GM12878 (cell line): ENCODE measurements around the gene CSMD2. TPM values are rescaled to one million over a fixed set of nuclear protein-coding genes. Genes with fewer than 3 reads are reported as not detected.

Experiments used
- ATAC-seq: fragments of 200-7000 bp; cut with Tn5 transposase; 3 replicates; pipeline ENCODE4 v1.9.1; 2020; ENCODE audit warnings: mild to moderate bottlenecking, moderate library complexity
- BruUV-seq: library from RNA; stranded (reverse); fragments of 400-500 nt; replicated peaks from 2 replicates; lab custom pipeline; 2021; lab: Mats Ljungman, UMichigan
- CTCF ChIA-PET: fragments of 300-600 bp; sonication (Branson Sonifier 250); formaldehyde crosslinking; extraction: SDS; loops from one replicate; lab custom pipeline; 2021; ENCODE audit warnings: inconsistent platforms; lab: Yijun Ruan, JAX
- POLR2A ChIA-PET: fragments of 350-600 bp; formaldehyde crosslinking; extraction: SDS; loops from one replicate; lab custom pipeline; 2021; ENCODE audit warnings: inconsistent platforms; lab: Charles Lee
- RAD21 ChIA-PET: fragments of 300-600 bp; sonication (Branson Sonifier 250); formaldehyde crosslinking; loops from one replicate; lab custom pipeline; 2023; ENCODE audit warnings: antibody characterized with exemption; ENCODE audit not compliant: unreplicated experiment; lab: Charles Lee
- SMC1A ChIA-PET: fragments of 300-600 bp; sonication (Branson Sonifier 250); formaldehyde crosslinking; loops from one replicate; lab custom pipeline; 2023; ENCODE audit not compliant: unreplicated experiment, uncharacterized antibody; lab: Charles Lee
- DNase-seq: peaks from one replicate; pipeline ENCODE4 v3.0.0-alpha.2; 2011; ENCODE audit warnings: low read depth, low spot score
- FAIRE-seq: peaks from 3 replicates; lab custom pipeline; 2011; peaks lifted over from hg19 to GRCh38; lab: Jason Lieb, UNC
- H2AFZ ChIP-seq: 2 replicates; pipeline ENCODE4 v1.6.0; 2011; ENCODE audit warnings: low read depth, low read length, control low read depth; ENCODE audit not compliant: control insufficient read depth
- H3K27ac ChIP-seq: 2 replicates; pipeline ENCODE4 v1.5.1; 2011; ENCODE audit warnings: control low read depth; ENCODE audit not compliant: control insufficient read depth, insufficient read depth
- H3K27me3 ChIP-seq, 2 experiments: replicated peaks in 1 of 2; 2 replicates each; pipeline versions ENCODE4 v1.6.0 to v1.6.1; 2011; ENCODE audit warnings: low read length in 1 of 2; ENCODE audit not compliant: control insufficient read depth in 2 of 2, insufficient read depth in 2 of 2
- H3K36me3 ChIP-seq, 2 experiments: 2 replicates each; pipeline ENCODE4 v1.5.1; 2011; ENCODE audit warnings: low read length in 1 of 2; ENCODE audit not compliant: control insufficient read depth in 2 of 2, insufficient read depth in 2 of 2
- H3K4me1 ChIP-seq: 2 replicates; pipeline ENCODE4 v1.6.1; 2011; ENCODE audit warnings: mild to moderate bottlenecking, low read length, moderate library complexity, mixed read lengths; ENCODE audit not compliant: control insufficient read depth, insufficient read depth
- H3K4me2 ChIP-seq: 2 replicates; pipeline ENCODE4 v1.6.0; 2011; ENCODE audit warnings: control low read depth; ENCODE audit not compliant: control insufficient read depth, insufficient read depth
- H3K4me3 ChIP-seq: fragments of 200-600 bp; sonication (generic); 2 replicates; pipeline ENCODE4 v1.5.1; 2016
- H3K79me2 ChIP-seq: 2 replicates; pipeline ENCODE4 v1.6.0; 2011; ENCODE audit warnings: low read length; ENCODE audit not compliant: control insufficient read depth, insufficient read depth
- H3K9ac ChIP-seq: 2 replicates; pipeline ENCODE4 v1.8.0; 2011; ENCODE audit warnings: low read length, control low read depth, mixed read lengths; ENCODE audit not compliant: control insufficient read depth, insufficient read depth
- H3K9me3 ChIP-seq: replicated peaks from 3 replicates; pipeline ENCODE4 v1.5.1; 2011; ENCODE audit warnings: mild to moderate bottlenecking, low read length; ENCODE audit not compliant: control insufficient read depth, insufficient read depth
- H4K20me1 ChIP-seq: 2 replicates; pipeline ENCODE4 v1.6.0; 2011; ENCODE audit not compliant: control insufficient read depth, insufficient read depth
- CBFB ChIP-seq: IDR thresholded peaks from 2 replicates; pipeline ENCODE4 v1.6.1; 2016; ENCODE audit warnings: antibody characterized with exemption, low read depth
- CBX3 ChIP-seq: fragments of 200-600 bp; sonication (generic); IDR thresholded peaks from 2 replicates; pipeline ENCODE4 v1.6.1; 2016; ENCODE audit warnings: low read depth, borderline replicate concordance
- CEBPB ChIP-seq, 2 experiments: fragments of 150-350 bp in 1 of 2; IDR thresholded peaks; 2 replicates each; pipeline ENCODE4 v1.6.1; 2012 to 2014; ENCODE audit warnings: low read depth in 2 of 2, low read length in 2 of 2, borderline replicate concordance in 1 of 2, inconsistent platforms in 1 of 2
- CHD1 ChIP-seq: IDR thresholded peaks from 2 replicates; pipeline ENCODE4 v1.6.1; 2012; ENCODE audit warnings: low read depth, low read length, improper control_type of control experiment
- IRF4 ChIP-seq: IDR thresholded peaks from 2 replicates; pipeline ENCODE4 v1.6.1; 2011; ENCODE audit warnings: low read depth, low read length
- RAD21 ChIP-seq: IDR thresholded peaks from 2 replicates; pipeline ENCODE4 v1.6.1; 2011; ENCODE audit warnings: mild to moderate bottlenecking, low read depth, low read length, moderate library complexity; ENCODE audit not compliant: insufficient read depth
- RBBP5 ChIP-seq: fragments of 200-600 bp; sonication (generic); conservative IDR thresholded peaks from 2 replicates; pipeline ENCODE4 v1.6.1; 2016
- SP1 ChIP-seq: IDR thresholded peaks from one replicate; pipeline ENCODE4 v1.6.1; 2011; ENCODE audit warnings: low read depth, low read length
- TCF12 ChIP-seq: IDR thresholded peaks from 2 replicates; pipeline ENCODE4 v1.6.1; 2011; ENCODE audit warnings: low read depth, mild to moderate bottlenecking, low read length
- ZBED1 ChIP-seq: IDR thresholded peaks from 2 replicates; pipeline ENCODE4 v1.6.1; 2016; ENCODE audit warnings: borderline replicate concordance
- WGBS: methylation state at CpG from one replicate; pipeline ENCODE4 v1.1.6; 2016; ENCODE audit warnings: low lambda C conversion rate; ENCODE audit not compliant: insufficient replicate concordance, insufficient coverage; ENCODE audit errors: missing lambda C conversion rate; 5-methylcytosine and 5-hydroxymethylcytosine counted together
- in situ Hi-C: fragments of 300-500 bp; cut with MboI; formaldehyde crosslinking; loops from 9 replicates; pipeline ENCODE4 v1.14.3; 2018; ENCODE audit warnings: mixed read lengths
- intact Hi-C: fragments of 100-400 bp; cut with micrococcal nuclease; formaldehyde crosslinking; loops from one replicate; pipeline ENCODE4 v1.14.2; 2022; ENCODE audit not compliant: unreplicated experiment
- polyA plus RNA-seq, 11 experiments: library from polyadenylated mRNA; depleted of rRNA in 4 of 11; unstranded in 6 of 11; stranded (reverse) in 5 of 11; fragments of >200 nt; fragmentation: Nextera tagmentation in 4 of 11; fragmentation: Illumina TruSeq in 1 of 11; extraction: Ambion mirVana in 4 of 11; extraction: Trizol in 1 of 11; gene quantifications; 1 replicate in 1 of 11; 2 replicates in 10 of 11; pipeline versions ENCODE4 v1.2.1 to v1.2.3, GENCODE V29; 2011 to 2016; ENCODE audit warnings: inconsistent platforms in 2 of 11, missing spikeins in 2 of 11, low read depth in 1 of 11
- total RNA-seq, 4 experiments: library from RNA; depleted of rRNA in 3 of 4; stranded (reverse); fragments of >200 nt in 3 of 4; fragmentation: Illumina TruSeq in 1 of 4; extraction: Trizol in 1 of 4; gene quantifications; 2 replicates each; pipeline versions ENCODE4 v1.2.1 to v1.2.3, GENCODE V29; 2013 to 2021
- TF ChIP-seq, protein P1 (sequence below): fragments of 450-650 bp; IDR thresholded peaks from 2 replicates; pipeline ENCODE4 v1.6.1; 2017; ENCODE audit warnings: low read depth, mild to moderate bottlenecking, moderate library complexity
- TF ChIP-seq, protein P2 (sequence below): fragments of 450-650 bp; IDR thresholded peaks from 2 replicates; pipeline ENCODE4 v1.6.1; 2017; ENCODE audit warnings: antibody characterized with exemption, mild to moderate bottlenecking, moderate library complexity

Gene CSMD2
- total and polyA plus RNA-seq, 10 of the 15 experiments (the other 5 are each of a cell fraction or from before 2014, with no cell fraction given) = under 0.01 TPM; not detected in 9

DNA sequence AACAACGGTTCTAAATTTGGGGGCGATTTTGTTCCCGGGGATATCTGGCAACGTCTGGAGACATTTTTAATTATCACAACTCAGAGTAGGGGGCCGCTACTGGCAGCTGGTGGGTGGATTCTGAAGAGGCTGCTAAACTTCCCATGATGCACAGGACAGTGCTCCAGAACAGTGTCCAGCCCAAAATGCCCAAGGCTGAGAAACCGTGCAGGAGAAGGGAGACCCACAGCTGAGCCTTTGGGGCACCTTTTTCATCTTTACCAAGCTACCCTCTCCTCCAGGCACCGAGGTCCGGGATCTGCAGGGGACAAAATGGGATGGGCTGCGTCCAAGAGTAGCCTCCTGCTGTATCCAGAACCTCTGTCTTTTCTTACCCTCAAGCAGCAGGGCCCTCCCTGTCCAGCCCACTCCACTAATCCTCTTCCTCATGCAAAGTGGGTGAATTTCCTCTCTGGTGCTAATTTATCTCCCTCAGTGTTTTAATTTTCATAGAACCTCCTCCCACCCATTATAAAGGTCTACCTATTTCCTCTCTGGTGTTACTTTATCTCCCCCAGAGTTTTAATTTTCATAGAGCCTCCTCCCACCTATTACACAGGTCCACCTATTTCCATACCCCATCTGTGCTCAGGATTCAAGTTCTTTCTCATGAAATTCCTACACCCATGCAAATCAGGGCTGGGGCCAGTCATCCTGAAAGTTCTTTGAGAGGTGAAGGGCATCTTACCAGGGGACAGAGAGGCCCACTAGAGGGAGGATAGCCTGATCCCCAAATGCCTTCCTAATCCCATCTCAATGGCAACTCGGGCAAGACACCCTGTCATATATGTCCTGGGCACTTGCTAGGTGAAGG is 42.7 kb downstream of the CSMD2 start:
- no peak for TF ChIP-seq CBX3
- intact Hi-C loops = no loop called here
- in situ Hi-C loops = no loop called here
- no peak for FAIRE-seq
- H3K27ac ChIP-seq = no peak overlapping the region
- H3K79me2 ChIP-seq = no peaks in the 10 kb centered on the region
- no peak overlapping the region for H3K4me2 ChIP-seq
- POLR2A ChIA-PET = interaction anchor here (0.6 kb wide), 1 partner anchor 437 kb away, joined by 4 read pairs; no protein-coding TSS in a partner anchor
- DNase-seq = no peak
- H3K4me1 ChIP-seq = no peaks in the 10 kb centered on the region
- H2AFZ ChIP-seq = no peak overlapping the region
- no peak for ATAC-seq
- no peaks in the 10 kb centered on the region for H3K9me3 ChIP-seq
- H3K36me3 ChIP-seq = no peaks in the 10 kb centered on the region
- SMC1A ChIA-PET = interaction anchor here (0.6 kb wide), 1 partner anchor 337 kb away, joined by 3 read pairs; no protein-coding TSS in a partner anchor
- no peak overlapping the region for H3K4me3 ChIP-seq
- CTCF ChIA-PET = interaction anchor here (1.3 kb wide), 1 partner anchor 9 kb away, joined by 3 read pairs; no protein-coding TSS in a partner anchor
- RAD21 ChIA-PET = no interaction called here
- H3K9ac ChIP-seq = no peak overlapping the region
- WGBS = 29% methylated on average over 10 of the region's 10 CpGs
- no peaks in the 10 kb centered on the region for H3K27me3 ChIP-seq
- no TSS peak for BruUV-seq
- no peaks in the 10 kb centered on the region for H4K20me1 ChIP-seq

DNA sequence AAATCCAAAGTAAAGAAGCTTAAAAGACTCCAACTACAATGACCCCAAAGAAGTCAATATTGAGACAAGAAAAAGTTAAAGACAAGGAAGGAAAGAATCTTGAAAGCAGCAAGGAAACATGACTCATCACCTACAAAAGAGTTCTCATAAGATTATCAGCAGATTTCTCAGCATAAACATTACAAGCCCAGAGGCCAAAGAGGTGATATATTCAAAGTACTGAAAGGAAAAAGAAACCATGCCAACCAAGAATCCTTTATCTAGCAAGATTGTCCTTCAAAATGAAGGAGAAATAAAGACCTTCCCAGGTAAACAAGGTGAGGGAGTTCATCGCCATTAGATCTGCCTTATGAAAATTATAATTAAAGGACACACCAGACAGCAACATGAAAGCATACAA is 49.8 kb downstream of the CSMD2 start:
- DNase-seq (no peak), ATAC-seq (no peak), FAIRE-seq (no peak)
- no peaks in the 10 kb centered on the region for H4K20me1 ChIP-seq
- WGBS = 48% methylated on average over 1 of the region's 1 CpG
- H3K27me3 ChIP-seq = no peaks in the 10 kb centered on the region
- in situ Hi-C loops (no loop called here), intact Hi-C loops (no loop called here)
- no peak overlapping the region for H2AFZ ChIP-seq
- H3K9ac ChIP-seq = no peak overlapping the region
- H3K79me2 ChIP-seq = no peaks in the 10 kb centered on the region
- no peaks in the 10 kb centered on the region; the same call in 1 of the 2 replicates for H3K4me1 ChIP-seq
- ChIA-PET POLR2A (no interaction called here), CTCF (interaction anchor here (0.8 to 2.9 kb wide), 7 partner anchors 48 to 483 kb away, joined by 3 to 21 read pairs (median 3); no protein-coding TSS in a partner anchor), SMC1A (interaction anchor here (1.3 kb wide), 1 partner anchor 561 kb away, joined by 3 read pairs; no protein-coding TSS in a partner anchor), RAD21 (interaction anchor here (2.3 kb wide), 1 partner anchor 48 kb away, joined by 6 read pairs; no protein-coding TSS in a partner anchor)
- no peaks in the 10 kb centered on the region for H3K9me3 ChIP-seq
- no peak overlapping the region for H3K4me2 ChIP-seq
- H3K27ac ChIP-seq = no peak overlapping the region
- H3K4me3 ChIP-seq = no peak overlapping the region
- BruUV-seq = no TSS peak
- no peaks in the 10 kb centered on the region for H3K36me3 ChIP-seq
- TF ChIP-seq, protein P1, sequence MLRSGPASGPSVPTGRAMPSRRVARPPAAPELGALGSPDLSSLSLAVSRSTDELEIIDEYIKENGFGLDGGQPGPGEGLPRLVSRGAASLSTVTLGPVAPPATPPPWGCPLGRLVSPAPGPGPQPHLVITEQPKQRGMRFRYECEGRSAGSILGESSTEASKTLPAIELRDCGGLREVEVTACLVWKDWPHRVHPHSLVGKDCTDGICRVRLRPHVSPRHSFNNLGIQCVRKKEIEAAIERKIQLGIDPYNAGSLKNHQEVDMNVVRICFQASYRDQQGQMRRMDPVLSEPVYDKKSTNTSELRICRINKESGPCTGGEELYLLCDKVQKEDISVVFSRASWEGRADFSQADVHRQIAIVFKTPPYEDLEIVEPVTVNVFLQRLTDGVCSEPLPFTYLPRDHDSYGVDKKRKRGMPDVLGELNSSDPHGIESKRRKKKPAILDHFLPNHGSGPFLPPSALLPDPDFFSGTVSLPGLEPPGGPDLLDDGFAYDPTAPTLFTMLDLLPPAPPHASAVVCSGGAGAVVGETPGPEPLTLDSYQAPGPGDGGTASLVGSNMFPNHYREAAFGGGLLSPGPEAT = no peak
- TF ChIP-seq RBBP5 (no peak), CBFB (no peak), RAD21 (no peak), SP1 (no peak), CEBPB (IDR thresholded peaks at IDR 0.05; ENCODE audit: borderline replicate concordance in 1 of 2, low read depth in 2 of 2, low read length in 2 of 2) (no peak), CHD1 (no peak), ZBED1 (no peak), IRF4 (no peak), TCF12 (no peak)
- TF ChIP-seq, protein P2, sequence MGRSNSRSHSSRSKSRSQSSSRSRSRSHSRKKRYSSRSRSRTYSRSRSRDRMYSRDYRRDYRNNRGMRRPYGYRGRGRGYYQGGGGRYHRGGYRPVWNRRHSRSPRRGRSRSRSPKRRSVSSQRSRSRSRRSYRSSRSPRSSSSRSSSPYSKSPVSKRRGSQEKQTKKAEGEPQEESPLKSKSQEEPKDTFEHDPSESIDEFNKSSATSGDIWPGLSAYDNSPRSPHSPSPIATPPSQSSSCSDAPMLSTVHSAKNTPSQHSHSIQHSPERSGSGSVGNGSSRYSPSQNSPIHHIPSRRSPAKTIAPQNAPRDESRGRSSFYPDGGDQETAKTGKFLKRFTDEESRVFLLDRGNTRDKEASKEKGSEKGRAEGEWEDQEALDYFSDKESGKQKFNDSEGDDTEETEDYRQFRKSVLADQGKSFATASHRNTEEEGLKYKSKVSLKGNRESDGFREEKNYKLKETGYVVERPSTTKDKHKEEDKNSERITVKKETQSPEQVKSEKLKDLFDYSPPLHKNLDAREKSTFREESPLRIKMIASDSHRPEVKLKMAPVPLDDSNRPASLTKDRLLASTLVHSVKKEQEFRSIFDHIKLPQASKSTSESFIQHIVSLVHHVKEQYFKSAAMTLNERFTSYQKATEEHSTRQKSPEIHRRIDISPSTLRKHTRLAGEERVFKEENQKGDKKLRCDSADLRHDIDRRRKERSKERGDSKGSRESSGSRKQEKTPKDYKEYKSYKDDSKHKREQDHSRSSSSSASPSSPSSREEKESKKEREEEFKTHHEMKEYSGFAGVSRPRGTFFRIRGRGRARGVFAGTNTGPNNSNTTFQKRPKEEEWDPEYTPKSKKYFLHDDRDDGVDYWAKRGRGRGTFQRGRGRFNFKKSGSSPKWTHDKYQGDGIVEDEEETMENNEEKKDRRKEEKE = no peak
